Posterior vena cava (tissue), 2 donors: ENCODE results near the gene NKD1. TPM values are rescaled to one million over a fixed set of nuclear protein-coding genes. Genes with fewer than 3 reads are reported as not detected.

Experiments used
- DNase-seq: peaks from one replicate; pipeline ENCODE4 v3.0.0-alpha.2; 2020; ENCODE audit warnings: low spot score
- intact Hi-C, 2 donors: fragments of 100-400 bp; cut with DNase I; formaldehyde crosslinking; loops; one replicate each; pipeline versions ENCODE4 v1.14.1 to v1.14.2; 2022 to 2023
- total RNA-seq, 2 donors: library from RNA; stranded (reverse); fragmentation: NEBNext Ultra II Directional; extraction: Animal tissue kit (Norgen Biotek cat#: 25700); gene quantifications; one replicate each; pipeline ENCODE4 v1.2.1, GENCODE V29; 2021
- donor health status: DM: yes; HTN: yes; CAD: no.
- donor health status: DM: yes; HTN: yes; CAD: no.

The NKD1 gene
- total RNA-seq, 2 donors from 2014 or later: 25.7 to 67.6 TPM

GRCh38 chr16:50593410-50594150 is 45.4 kb downstream of the NKD1 start:
- DNase-seq: no peak
- intact Hi-C loops: loop anchor here in 1 of 2 donors (5.0 kb wide), 1 partner anchor 69 kb away; no protein-coding TSS in a partner anchor

- no peak for DNase-seq
- intact Hi-C loops: loop anchor here in 1 of 2 donors (5.0 kb wide), 1 partner anchor 68 kb away; no protein-coding TSS in a partner anchor
Measured at GRCh38 chr16:50594308-50595260, 46.4 kb downstream of the NKD1 start.

DNA sequence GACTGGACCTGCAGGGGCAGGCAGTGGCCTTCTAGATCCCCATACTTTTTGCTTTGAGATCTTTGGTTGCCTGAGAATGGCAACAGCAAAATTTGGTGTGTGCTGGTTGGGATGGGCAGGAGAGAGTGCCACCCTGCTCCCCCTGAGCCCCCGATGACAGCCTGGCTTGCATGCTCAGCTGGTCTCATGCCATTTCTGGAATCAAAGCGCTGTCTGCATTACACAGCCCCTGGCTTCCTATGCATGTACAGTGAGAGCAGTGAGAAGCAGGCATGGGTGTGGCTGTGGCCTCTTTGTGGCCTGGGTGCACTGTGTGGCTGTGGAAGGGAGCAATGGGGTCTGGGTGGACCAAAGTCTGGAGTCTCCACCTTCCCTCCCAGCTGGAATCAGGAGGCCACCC is 47.7 kb downstream of the NKD1 start:
- intact Hi-C loops: no loop called here
- no peak for DNase-seq

- DNase-seq: no peak
- intact Hi-C loops: no loop called here
Measured at GRCh38 chr16:50596762-50597450, 48.7 kb downstream of the NKD1 start.

DNA sequence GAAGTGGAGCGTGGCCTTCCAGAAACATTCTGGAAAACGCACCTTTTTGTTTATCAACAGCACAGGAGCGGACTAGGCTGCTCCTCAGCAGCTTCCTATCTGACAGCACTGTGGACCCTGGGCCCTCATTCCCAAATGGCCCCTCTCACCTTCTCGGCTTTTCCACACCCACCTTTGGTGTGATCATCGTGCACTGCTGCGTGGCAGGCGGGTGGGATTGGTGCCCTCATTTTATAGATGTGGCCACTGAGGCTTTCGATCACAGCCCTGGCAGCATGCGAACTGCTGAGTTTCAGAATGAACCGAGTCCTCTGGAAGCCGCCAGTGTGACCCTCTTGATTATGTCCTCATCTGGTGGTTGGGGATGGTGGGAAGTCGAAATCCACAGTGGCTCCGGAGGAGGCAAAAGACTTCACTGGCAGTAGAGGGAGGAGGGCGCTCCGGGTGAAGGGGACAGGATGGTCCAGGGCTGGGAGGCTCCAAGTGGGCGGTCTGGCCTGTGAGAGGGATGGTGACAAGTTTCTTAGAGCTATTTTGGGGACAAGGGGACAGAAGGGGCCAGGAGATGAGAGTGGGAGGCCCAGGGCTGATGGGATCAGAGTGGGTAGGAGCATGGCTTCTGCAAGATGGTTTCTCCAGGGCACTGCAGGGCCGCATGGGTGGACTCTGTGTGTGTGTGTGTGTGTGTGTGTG is 49.5 kb downstream of the NKD1 start:
- DNase-seq: no peak
- intact Hi-C loops: no loop called here

DNA sequence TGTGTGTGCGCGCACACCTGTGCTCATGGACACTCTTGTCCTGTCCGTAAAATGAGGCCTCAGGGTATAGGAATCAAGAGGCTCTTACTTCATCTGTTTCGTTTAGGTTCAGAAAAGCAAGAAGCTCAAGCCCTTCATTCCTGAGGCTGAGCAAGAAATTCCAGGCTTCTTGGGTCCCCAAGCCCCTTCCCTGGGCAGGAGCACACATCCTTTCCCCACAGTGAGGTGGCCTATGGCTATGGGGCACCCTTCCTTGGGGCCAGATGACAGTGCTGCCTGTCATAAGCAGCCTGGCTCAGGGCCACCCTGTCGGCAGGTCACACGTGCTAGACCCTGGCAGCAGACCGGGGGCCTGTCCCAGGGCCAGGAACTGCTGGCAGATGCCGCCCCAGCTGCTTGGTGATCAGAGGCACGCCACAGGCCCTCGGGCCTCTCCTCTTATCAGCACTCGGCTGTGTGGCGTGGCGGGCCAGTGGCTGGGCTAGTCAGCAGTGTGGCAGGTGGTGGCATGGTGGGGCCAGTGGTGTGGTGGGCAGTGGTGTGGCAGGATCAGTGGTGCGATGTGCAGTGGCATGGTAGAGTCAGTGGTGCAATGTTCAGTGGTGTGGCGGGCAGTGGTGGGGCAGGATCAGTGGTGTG is 50.2 kb downstream of the NKD1 start:
- no peak for DNase-seq
- intact Hi-C loops: no loop called here

- no peak for DNase-seq
- intact Hi-C loops: no loop called here
Measured at GRCh38 chr16:50598936-50599361, 50.8 kb downstream of the NKD1 start.

DNA sequence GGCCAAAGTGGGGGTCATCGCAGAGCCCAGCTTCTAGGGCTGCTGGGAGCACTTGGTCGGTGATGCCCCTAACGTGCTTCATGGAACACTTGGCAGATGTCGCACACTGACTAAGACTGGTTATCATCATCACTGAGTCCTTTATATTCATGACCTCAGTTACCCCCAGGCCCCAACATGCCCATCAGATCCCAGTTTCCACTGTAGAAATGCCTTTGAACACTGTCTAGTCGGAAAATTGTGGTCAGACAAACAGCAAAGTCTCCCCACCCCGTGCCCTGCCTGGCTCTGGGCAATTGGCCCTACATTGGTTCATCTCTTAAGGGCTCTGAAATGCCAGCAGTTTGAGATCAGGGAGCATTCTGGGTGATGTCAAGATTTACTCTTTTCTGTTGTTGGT is 51.3 kb downstream of the NKD1 start:
- intact Hi-C loops: no loop called here
- DNase-seq: no peak

GRCh38 chr16:50600582-50601283 is 52.5 kb downstream of the NKD1 start:
- no peak for DNase-seq
- intact Hi-C loops: no loop called here

GRCh38 chr16:50601341-50601740 is 53.1 kb downstream of the NKD1 start:
- no peak for DNase-seq
- intact Hi-C loops: no loop called here

DNA sequence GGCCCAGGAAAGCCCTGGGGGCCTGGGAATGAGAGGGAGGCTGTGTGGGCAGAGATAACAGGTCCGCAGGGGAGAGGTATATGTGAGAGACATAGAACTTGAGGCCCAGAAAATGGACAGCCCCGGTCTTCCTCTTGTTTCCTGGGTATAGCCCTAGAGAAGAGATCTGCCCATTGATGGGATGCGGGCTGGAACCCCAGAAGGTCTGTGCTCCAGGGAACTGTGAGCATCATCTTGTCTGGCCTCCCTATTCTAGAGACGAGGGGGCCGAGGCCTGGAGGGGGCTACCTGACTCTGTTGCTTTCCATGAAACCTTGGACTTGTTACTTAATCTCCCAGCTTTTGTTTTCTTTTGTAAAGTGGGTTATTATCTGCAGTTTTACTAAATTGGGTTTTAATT is 53.9 kb downstream of the NKD1 start:
- DNase-seq: no peak
- intact Hi-C loops: no loop called here

- intact Hi-C loops: no loop called here
- no peak for DNase-seq
Measured at GRCh38 chr16:50602531-50603205, 54.5 kb downstream of the NKD1 start.

DNA sequence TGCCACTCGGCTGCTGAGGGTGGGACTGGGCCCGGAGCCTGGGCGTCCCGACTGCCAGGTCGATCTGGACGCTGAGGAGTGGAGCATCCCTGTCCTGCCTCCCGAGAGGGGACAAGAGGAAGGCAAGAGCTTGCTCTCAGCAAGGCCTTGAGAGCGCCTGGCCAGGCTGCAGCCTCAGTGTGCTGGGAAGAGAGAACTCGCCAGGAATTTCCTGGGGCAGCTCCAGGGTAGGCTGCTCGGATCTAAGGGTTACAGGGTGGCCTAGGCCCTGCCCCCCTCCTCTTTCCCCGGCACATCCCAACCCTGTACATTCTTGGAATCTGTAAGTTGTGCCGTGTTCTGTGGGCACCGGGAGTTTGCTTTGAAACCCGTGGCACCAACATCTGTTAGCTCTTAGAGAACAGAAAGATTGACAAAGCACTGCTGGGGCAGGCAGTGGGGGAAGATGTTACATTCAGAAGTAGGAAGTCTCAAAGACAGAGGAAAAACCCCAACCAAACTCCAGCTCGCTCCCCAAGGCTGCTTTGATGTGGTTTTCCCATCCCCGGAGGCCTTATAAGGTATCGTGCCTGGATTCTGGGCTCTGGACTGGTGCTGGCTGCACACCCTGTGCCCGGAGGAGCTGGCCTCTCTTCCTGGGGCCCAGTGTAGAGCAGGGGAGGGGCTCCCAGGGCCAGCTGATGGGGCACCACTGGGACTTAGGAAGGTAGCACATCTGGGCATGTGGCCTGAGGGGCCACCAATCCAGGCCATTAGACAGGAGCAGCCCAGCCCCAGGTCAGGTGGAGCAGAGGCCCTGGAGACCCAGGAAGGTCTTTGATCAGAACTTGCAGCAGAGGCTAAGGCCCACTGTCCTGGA is 55.2 kb downstream of the NKD1 start:
- DNase-seq: no peak
- intact Hi-C loops: no loop called here

DNA sequence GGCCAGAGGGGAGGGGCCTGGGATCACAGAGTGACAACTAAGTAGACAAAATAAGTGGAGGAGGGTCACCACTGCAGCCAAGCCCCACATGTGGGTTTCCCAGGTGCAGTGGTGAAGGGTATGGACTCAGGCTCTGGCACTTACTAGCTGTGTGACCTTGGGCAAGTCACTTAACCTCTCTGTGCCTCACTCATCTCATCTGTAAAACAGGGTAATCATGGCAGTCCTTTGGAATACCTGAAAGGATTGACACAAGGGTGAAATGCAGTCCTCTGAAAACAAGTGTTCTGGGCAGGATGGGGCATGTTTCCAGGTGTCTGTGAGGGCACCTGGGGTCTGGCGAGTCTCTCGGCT is 55.8 kb downstream of the NKD1 start:
- intact Hi-C loops: no loop called here
- no peak for DNase-seq

GRCh38 chr16:50604610-50605009 is 56.4 kb downstream of the NKD1 start:
- DNase-seq: no peak
- intact Hi-C loops: no loop called here

DNA sequence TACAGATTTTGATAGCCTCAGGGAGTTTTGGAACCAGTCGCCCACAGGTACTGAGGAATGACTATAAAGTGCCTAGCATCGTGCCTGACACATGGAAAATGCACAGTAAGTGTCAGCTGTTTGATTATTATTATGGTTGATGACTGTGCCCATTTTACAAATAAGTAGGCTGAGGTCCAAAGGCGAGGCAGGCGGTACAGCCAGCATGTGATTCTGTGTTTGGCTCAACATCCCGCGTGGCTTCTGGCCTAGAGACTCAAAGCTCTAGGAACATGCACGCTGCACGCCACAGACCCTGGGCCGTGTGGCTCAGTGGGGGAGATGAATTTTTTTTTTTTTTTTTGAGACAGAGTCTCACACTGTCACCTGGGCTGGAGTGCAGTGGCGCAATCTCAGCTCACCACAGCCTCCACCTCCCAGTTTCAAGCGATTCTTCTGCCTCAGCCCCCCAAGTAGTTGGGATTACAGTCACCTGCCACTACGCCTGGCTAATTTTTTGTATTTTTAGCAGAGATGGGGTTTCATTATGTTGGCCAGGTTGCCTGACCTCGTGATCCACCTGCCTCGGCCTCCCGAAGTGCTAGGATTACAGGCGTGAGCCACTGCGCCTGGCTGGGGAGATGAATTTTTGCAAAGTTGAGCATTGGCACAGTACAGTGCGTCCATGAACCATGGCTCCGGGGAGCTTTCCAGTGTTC is 57.7 kb downstream of the NKD1 start:
- intact Hi-C loops: no loop called here
- DNase-seq: no peak
